GM21786 (cell line): ENCODE data around the gene MAVS.
A peak's percentile ranks its signal among the peaks of the same experiment; 100 is the strongest.
"Not testable (repeated sequence)": the region's sequence is repeated elsewhere in the genome, so short reads cannot be mapped to it uniquely, and the experiment has no call there.

Experiments
- ATAC-seq: cut with Tn5 transposase; IDR thresholded peaks from one replicate; pipeline ENCODE4 v1.9.1; 2021; ENCODE audit not compliant: unreplicated experiment

Gene MAVS

DNA sequence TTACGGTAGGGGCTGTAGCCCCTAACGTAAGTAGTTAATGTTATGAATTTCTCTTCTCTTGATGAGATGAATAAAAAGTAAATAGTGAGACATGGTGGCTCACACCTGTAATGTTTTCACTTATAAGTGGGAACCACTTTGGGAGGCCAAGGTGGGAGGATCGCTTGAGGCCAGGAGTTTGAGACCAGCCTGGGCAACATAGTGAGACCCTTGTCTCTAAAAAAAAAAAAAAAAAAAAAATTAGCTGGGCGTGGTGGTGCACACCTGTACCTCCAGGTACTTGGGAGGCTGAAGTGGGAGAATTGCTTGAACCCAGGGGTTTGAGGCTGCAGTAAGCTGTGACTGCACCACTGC, 32.3 kb downstream of the MAVS start:
- not testable (repeated sequence) for ATAC-seq

DNA sequence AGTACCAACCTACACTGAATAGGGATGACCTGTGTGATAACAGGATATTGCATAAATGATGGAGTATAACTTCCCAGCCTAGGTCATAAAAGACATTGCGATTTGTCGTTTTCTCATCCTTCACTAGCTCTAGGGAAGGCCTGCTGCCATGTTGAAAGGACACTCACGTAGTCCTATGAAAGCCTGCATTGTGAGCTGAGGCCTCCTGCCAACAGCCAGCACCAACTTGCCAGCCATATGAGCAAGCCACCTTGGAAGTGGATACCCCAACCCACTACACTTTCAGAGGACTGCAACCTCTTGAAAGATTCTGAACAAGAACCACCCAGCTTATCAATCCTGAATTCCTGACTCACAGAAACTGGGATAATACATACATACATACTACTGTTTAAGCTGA, 39.1 kb downstream of the MAVS start:
- no peak for ATAC-seq

DNA sequence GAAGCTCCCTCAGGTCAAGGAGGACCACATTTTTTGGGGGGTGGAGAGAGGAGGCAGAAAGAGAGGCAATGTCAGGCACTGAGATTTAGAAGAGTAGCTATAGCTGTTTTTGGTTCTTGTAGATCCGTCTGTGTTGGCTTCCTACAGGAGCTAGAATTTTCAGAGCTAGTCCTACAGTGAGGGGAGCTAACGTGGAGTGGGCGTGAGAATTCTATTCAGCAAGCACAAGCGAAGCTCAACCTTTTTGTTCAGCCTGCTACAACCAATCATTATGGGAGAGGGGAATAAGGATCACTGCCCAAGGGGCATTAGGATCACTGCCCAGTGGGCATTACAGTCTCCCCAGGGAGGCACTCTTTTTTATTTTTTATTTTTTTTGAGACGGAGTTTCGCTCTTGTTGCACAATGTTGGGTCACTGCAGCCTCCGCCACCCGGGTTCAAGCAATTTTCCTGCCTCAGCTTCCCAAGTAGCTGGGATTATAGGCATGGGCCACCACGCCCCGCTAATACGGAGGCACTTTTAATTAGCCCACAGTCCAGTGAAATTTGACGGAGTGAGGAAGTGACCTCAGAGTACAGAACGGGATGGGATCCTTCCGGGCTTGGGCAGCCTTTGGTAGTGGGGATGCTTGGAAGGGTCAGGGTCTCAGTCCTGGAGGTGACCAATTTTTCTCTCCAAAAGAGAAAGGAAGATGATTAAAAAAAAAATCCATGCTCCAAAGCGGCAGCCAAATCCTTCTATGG, 41.4 kb downstream of the MAVS start:
- ATAC-seq: no peak

DNA sequence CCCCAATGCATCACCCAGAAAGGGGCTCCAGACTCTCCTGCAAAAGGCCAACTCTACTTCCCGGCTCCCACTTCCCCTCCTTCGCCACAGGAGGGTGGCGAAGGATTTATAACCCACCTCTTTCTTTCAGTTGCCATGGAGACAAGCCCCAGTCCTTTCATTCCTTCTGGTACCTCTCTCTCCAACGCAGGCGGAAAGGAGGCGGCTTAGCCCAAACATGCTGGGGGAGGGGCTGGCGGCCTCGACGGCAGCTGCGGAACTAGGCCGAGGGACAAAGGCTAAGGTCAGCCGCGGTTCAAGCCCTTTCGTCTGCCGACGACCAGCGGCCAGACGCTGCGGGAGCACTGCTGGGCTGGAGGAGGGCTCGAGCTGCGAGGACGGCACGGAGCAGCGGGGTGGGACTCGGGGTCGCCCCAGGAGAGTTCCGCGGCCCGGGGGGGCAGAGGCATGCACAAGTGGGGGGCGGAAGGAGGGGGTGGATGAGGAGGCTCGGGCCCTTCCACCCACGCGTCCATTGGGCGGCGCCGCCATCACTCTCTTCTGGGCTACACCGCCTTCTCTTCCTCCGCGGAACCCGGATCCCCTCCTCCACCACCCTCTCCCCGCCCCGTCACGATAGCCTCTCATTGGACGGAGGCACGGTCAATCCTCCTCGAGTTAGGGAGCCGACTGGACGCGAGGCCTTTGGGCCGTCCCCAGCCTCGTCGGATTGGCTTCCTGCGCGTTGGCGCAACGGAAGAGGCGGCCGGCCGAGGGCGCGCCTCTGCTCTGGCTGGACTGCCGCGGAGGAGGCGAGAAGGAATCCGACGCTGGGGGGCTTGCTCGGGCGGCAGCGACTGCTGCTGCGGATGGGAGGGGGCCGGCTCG, 42.2 kb downstream of the MAVS start, which contains the start of gene PANK2:
Gene PANK2 (plus strand): TSS at position 766 of the 867 bp plus-strand sequence.
- peak; percentile 90 for ATAC-seq

DNA sequence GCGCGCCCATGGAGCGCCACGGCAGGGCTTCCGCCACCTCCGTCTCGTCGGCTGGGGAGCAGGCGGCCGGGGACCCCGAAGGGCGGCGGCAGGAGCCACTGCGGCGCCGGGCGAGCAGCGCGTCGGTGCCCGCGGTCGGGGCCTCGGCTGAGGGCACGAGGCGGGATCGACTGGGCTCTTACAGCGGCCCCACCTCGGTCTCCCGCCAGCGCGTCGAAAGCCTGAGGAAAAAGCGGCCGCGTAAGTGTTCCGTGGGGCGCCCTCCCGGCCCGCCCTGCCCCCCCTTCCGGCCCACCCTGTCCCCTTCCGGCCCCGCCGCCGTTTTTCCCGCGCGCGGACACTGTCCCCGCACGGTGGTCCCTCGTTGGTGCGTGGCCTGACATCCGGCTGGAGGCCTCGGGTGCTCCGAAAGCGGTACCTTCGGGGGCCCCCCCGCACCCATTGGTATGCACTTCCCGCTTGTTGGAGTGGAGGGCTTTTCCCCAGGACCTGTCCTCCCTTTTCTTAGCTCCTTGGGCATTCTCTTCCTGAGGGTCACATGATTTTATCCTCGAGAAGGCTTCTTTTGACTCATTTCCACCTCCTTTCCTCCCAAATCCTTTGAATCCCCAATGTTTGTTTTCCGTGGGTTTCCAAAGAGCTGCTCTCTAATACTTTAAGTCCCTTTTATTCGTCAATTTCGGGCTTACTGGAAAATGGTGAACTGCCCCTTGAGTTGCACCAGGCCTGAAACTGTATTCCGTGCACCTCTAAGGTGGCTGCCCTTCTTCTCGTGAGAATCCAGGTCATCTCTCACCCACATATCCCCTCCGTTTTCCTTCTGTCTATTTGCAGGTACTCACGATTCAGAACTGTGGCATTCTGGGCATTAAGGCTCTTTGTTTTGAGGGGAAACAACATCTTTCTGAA, 43.1 kb downstream of the MAVS start:
- ATAC-seq: peak; percentile 24

DNA sequence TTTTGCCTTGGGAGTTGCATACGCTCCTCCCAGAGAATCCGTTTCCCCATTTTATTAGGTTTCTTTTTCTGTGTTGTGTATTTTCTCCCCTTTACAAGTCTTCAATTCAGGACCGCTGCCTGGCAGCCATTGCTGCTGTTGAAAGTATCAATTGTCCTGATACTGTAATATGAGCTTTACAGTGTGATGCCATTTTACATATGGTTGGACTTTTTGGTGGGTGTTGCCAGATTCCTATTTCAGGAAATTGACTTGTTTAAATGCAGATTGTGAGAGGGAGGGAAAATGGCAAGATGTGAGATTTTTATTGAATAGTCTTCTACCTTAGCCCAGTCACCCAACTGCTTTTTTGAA, 43.7 kb downstream of the MAVS start:
- ATAC-seq: no peak

DNA sequence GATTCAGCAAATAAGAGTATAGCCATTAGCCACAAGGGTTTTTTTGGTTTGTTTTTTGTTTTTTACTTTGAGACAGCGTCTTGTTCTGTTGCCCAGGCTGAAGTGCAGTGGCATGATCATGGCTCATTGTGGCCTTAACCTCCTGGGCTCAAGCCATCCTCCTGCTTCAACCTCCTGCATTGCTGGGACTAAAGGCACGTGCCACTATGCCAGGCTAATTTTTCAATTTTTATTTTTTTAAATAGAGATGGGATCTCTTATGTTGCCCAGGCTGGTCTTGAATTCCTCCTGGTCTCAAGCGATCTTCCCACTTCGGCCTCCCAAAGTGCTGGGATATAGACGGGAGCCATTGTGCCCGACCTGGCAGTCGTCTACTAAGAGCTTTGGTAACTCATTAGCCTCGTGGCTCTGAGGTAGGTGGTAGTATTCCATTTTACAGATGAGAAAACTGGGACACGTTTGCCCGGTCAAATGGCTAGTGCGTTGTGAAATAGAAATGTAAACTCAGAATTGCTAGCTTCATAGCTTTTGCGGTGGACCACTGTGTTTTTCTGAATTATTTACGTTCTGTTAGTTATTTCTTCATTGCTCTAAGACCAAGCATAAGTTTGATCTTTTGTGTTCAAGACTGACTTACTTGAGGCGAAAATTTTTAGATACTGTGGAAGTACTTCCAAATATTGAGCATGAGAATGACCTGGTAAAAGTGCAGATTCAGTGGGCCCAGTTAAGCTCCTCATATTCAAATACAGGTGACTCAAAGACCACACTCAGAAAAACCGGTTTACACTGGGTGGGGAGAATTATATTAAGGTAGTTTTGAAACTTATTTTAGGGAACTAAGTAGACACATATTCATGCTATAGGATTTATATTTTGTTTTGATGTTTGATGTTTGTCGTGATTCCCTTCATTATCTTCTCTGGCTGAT, 44.6 kb downstream of the MAVS start:
- no peak for ATAC-seq

DNA sequence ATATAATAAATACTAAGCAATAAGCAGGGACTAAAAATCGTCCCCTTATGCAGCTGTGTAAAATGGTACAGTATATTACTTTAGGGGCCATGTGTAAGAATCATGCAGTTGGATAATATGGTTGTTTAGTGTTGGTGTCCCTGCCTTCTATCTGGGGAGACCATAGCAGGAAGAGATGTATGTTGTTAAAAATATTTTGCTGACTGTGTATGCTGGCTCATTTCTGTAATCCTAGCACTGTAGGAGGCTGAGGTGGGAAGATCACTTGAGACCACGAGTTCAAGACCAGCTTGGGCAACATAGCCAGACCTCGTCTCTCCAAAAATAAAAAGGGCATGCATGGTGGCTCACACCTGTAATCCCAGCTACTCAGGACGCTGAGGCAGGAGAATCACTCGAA, 48.2 kb downstream of the MAVS start:
- ATAC-seq: no peak

DNA sequence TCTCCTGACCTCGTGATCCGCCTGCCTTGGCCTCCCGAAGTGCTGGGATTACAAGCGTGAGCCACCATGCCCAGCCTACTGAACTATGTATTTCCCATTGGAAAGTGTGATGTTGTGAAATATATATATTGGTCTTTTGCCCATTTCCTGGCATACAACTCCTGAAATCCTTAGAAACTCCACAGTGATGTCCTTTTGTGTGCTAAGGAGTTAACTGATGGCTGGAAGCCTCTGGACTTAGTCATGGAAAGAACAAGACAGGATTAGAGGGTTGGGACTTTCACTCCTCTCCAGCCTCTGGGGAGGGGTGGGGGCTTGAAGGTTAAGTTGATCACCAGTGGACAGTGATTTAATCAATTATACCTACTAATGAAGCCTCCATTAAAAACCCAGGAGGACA, 49.7 kb downstream of the MAVS start:
- no peak for ATAC-seq

DNA sequence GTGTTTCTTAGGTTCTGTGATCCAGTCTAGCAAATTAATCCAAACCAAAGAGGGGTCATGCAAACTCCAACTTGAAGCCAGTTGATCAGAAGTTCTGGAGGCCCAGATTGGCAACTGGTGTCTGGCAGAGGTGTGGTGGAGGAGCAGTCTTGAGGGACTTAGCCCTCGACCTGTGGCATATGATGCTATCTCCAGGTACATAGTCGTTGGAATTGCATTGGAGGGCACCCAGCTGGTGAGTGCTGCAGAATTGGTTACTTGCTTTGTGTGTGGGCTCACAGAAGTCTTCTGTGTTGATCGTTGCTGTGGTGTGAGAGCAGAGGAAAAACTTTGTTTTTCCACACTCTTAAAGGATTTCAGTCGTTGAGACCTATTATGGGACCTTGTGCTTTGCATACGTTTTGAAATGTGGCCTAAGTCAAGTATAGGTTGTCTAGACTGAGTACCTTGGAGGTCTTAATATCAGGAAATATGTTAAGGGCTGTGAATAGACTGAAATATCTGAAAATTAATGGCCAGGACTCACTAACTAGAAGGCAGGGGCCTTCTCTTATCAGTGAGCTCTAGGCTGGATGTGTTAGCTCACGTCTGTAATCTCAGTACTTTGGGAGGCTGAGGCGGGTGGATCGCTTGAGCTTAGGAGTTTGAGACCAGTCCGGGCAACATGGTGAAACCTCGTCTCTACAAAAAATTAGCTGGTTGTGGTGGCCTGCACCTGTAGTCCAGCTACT, 50.4 kb downstream of the MAVS start:
- ATAC-seq: no peak

DNA sequence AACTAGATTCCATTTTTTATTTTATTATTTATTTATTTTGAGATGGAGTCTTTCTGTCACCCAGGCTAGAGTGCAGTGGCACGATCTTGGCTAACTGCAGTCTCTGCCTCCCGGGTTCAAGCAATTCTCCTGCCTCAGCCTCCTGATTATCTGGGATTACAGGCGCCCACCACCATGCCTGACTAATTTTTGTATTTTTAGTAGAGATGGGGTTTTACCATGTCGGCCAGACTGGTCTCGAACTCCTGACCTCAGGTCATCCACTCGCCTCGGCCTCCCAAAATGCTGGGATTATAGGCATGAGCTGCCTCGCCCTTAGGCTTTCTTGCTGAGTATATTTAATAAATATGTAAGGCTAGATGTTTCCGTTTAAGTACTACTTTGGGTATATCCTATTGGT, 51.5 kb downstream of the MAVS start:
- not testable (repeated sequence) for ATAC-seq

DNA sequence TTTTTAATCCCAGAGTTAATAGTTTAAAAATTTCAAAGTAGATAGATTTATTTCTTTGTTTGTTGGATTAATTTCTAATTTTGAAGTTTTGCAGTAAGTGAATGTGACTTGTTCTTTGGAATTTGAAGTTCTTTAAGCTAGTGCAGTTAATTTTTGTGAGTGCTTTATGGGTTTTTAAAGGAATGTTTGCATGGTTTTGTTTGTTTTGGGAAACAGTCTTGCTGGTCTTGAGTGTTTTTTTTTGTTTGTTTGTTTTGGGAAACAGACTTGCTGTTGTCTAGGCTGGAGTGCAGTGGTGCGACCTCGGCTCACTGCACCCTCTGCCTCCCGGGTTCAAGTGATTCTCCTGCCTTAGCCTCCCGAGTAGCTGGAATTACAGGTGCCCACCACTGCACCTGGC, 52.0 kb downstream of the MAVS start:
- ATAC-seq: no peak

DNA sequence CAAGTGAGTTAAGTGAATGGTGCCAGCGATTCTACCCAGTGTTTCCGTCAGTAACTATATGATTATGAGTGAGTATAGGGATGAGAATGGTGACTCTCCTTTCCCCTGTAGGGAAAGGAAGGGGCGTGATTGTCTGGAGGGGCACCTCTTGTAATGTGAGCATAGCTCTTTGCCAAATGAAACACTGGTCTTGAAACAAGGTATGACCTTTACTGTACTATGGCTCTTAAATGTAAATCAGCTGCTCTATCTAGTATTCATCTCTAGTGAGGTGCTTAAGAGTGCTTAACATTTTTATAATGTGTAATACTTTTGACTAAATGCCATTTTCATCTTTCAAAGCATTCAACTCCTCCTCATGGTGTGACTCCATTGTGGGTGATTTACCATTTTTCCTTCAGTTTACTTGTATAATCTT, 53.6 kb downstream of the MAVS start:
- no peak for ATAC-seq

DNA sequence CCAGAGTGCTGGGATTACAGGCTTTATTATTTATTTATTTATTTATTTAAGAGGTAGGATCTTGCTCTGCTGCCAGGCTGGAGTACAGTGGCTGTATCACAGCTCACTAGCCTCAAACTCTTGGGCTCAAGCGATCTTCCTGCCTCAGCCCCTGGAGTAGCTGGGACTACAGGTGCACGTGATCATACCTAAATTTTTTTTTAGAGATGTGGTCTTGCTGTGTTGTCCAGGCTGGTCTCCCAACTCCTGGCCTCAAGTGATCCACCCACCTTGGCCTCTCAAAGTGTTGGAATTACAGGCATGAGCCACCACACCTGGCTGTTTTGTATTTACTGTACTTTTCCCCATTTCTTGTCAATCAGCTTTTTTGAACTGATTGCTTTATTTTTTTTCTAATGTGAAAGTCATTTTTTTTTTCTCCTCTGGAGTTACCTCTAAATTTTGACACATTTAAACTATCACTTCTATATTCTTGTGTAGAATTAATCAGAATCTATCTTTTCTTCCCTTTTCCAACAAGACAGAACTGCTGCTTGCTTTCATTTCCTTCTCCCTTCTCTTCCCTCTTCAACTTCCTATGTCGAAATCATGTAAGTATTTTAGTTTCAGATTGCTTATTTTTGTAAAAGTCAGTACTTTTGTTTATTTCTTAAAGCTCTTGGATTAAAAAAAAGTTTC, 54.5 kb downstream of the MAVS start:
- no peak for ATAC-seq

DNA sequence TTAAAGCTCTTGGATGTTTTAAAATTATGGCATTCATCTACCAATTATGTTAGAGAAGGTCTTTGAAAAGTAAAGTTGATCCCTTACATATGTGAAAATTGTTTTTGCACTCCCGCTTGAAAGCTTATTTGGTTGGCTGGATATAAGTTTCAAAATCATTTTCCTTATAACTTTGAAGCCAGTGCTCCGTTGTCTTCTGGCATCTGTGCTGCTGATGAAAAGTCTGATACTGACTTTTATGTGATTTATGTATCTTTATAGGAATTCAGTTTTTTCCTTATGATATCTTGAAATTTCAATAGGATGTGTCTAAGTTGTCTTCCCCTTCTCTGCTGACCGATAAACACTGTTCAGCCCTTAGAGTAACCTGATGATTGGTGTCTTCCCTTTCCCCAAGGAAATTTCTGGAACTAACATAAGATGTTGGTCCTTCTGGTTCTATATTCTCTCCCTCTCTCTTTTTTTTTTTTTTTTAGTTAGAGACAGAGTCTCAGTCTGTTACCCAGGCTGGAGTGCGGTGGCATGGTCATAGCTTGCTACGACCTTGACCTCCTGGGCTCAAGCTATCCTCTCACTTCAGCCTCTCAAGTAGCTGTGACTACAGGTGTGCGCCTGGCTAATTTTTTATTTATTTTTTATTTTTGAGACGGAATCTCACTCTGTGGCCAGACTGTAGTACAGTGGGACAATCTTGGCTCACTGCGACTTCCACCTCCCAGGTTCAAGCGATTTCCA, 55.2 kb downstream of the MAVS start:
- ATAC-seq: no peak

DNA sequence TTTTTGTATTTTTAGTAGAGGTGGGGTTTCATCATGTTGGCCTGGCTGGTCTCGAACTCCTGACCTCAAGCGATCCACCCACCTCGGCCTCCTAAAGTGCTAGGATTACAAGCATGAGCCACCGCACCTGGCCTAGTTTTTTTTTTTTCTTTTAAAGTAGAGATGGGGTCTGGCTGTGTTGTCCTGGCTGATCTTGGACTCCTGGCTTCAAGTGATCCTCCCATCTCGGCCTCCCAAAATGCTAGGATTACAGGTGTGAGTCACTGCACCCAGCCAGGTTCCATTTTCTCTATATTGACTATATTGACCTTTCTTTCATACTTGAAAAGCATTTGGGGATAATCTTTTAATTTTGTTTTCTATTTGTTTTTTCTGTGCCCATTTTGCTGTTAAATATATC, 55.8 kb downstream of the MAVS start:
- ATAC-seq: no peak

DNA sequence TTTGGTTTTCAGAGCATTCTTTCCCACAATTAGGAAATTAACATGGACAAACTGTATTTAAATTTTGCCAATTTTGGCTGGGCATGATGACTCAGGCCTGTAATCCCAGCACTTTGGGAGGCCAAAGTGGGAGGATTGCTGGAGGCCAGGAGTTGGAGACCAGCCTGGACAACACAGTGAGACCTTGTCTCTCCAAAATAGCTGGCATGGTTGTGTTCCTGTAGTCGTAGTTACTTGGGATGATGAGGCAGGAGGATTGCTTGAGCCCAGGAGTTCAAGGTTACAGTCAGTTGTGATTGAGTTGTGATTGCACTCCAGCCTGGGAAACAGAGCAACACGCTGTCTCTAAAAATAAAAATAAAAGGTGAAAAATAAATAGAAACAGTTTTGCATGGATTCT, 57.6 kb downstream of the MAVS start:
- ATAC-seq: no peak

DNA sequence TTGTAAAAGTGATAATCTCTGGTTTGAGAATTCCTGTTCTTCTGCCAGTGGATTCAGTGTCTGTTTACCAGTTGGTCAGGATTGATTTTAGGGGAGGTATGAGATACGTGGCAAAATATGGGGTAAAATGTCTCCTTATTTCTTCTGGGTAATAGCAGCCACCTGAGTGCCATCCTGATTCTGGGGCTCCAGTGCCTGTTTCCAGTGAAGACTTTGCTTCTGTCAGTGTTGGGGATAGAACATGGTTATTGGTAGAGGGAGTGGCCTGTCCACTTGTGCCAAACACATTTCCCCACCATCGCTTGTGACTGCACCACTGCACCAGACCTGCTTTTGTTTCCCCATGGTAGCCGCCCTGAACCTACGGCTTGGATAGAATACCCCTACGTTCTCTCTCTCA, 58.2 kb downstream of the MAVS start:
- ATAC-seq: no peak
